OCI-LY1 (cell line): Measurements from ENCODE around the gene MCCC2.

Source experiments
- H2AFZ ChIP-seq: fragments of 200-600 bp; sonication (generic), shearing (Covaris generic); 2 replicates; pipeline ENCODE4 v1.6.0; 2014; ENCODE audit warnings: antibody characterized with exemption, mild to moderate bottlenecking, low read length
- H3F3A ChIP-seq: fragments of 200-600 bp; sonication (generic), shearing (Covaris generic); 2 replicates; pipeline ENCODE4 v1.6.0; 2014; ENCODE audit warnings: mild to moderate bottlenecking, antibody characterized with exemption, low read length, moderate library complexity; ENCODE audit not compliant: insufficient read depth
- H3K27ac ChIP-seq: fragments of 200-600 bp; sonication (generic); 2 replicates; pipeline ENCODE4 v1.5.1; 2014; ENCODE audit warnings: low read length, mixed run types, mild to moderate bottlenecking, low read depth; ENCODE audit not compliant: poor library complexity, severe bottlenecking
- H3K27me3 ChIP-seq: fragments of 200-600 bp; sonication (generic); 2 replicates; pipeline ENCODE4 v1.6.0; 2014; ENCODE audit warnings: antibody characterized with exemption, mild to moderate bottlenecking, low read length, moderate library complexity; ENCODE audit not compliant: insufficient read depth
- H3K36me3 ChIP-seq: fragments of 200-600 bp; sonication (generic); 2 replicates; pipeline ENCODE4 v1.6.1; 2014; ENCODE audit warnings: mild to moderate bottlenecking, antibody characterized with exemption, low read length, moderate library complexity, mixed read lengths; ENCODE audit not compliant: insufficient read depth
- H3K4me1 ChIP-seq: fragments of 200-600 bp; sonication (generic); 2 replicates; pipeline ENCODE4 v1.5.1; 2014; ENCODE audit warnings: mild to moderate bottlenecking, low read length, moderate library complexity; ENCODE audit not compliant: insufficient read depth, severe bottlenecking
- H3K4me2 ChIP-seq: fragments of 200-600 bp; sonication (generic), shearing (Covaris generic); 2 replicates; pipeline ENCODE4 v1.6.1; 2014; ENCODE audit warnings: low read length
- H3K4me3 ChIP-seq: fragments of 200-600 bp; sonication (generic); 2 replicates; pipeline ENCODE4 v1.5.1; 2014; ENCODE audit warnings: low read length, low read depth, mild to moderate bottlenecking, mixed read lengths; ENCODE audit not compliant: poor library complexity, severe bottlenecking
- H3K79me2 ChIP-seq: fragments of 200-600 bp; shearing (Covaris generic); 2 replicates; pipeline ENCODE4 v1.6.1; 2016; ENCODE audit warnings: mixed run types, low read length, mixed read lengths; ENCODE audit not compliant: insufficient read depth
- H3K9ac ChIP-seq: fragments of 200-600 bp; sonication (generic), shearing (Covaris generic); 2 replicates; pipeline ENCODE4 v1.6.1; 2014; ENCODE audit warnings: mild to moderate bottlenecking, low read length, mixed read lengths
- H3K9me2 ChIP-seq: fragments of 200-600 bp; sonication (generic), shearing (Covaris generic); 2 replicates; pipeline ENCODE4 v1.6.1; 2014; ENCODE audit warnings: low read depth, mild to moderate bottlenecking, low read length, mixed read lengths
- H3K9me3 ChIP-seq: fragments of 200-600 bp; shearing (Covaris generic); 2 replicates; pipeline ENCODE4 v1.6.1; 2014; ENCODE audit warnings: low read length, mixed read lengths
- H4K20me1 ChIP-seq: fragments of 200-600 bp; sonication (generic), shearing (Covaris generic); 2 replicates; pipeline ENCODE4 v1.6.0; 2016; ENCODE audit warnings: mild to moderate bottlenecking, low read length; ENCODE audit not compliant: insufficient read depth
- CTCF ChIP-seq: fragments of 200-600 bp; sonication (generic), shearing (Covaris generic); IDR thresholded peaks from 2 replicates; pipeline ENCODE4 v1.5.1; 2017; ENCODE audit warnings: mild to moderate bottlenecking, antibody characterized with exemption, low read length, moderate library complexity, mixed read lengths
- EZH2 ChIP-seq: fragments of 200-600 bp; sonication (generic), shearing (Covaris generic); IDR thresholded peaks from 2 replicates; pipeline ENCODE4 v1.8.0; 2017; ENCODE audit warnings: borderline replicate concordance, mixed run types, mild to moderate bottlenecking, antibody characterized with exemption, low read length, moderate library complexity, mixed read lengths

The MCCC2 gene

GRCh38 chr5:71651579-71651978 is 64.4 kb downstream of the MCCC2 start:
- no peaks in the 10 kb centered on the region for H3K27me3 ChIP-seq
- no peak overlapping the region for H2AFZ ChIP-seq
- no peak overlapping the region for H3K4me3 ChIP-seq
- no peaks in the 10 kb centered on the region for H3K79me2 ChIP-seq
- H3K9me2 ChIP-seq: no peaks in the 10 kb centered on the region
- H4K20me1 ChIP-seq: no peaks in the 10 kb centered on the region
- no peaks in the 10 kb centered on the region for H3K9me3 ChIP-seq
- H3K36me3 ChIP-seq: peaks cover 59% of the 10 kb centered on the region
- no peak overlapping the region for H3K27ac ChIP-seq
- H3K4me1 ChIP-seq: no peaks in the 10 kb centered on the region
- H3K4me2 ChIP-seq: no peak overlapping the region
- H3K9ac ChIP-seq: no peak overlapping the region
- no peaks in the 10 kb centered on the region for H3F3A ChIP-seq
- TF ChIP-seq CTCF: no peak
- TF ChIP-seq EZH2: no peak

- Histone ChIP-seq H3K79me2 (no peaks in the 10 kb centered on the region), H3K9me2 (no peaks in the 10 kb centered on the region), H3K9ac (no peak overlapping the region), H3K27ac (no peak overlapping the region), H2AFZ (no peak overlapping the region), H3K4me1 (no peaks in the 10 kb centered on the region), H3K9me3 (no peaks in the 10 kb centered on the region), H3F3A (no peaks in the 10 kb centered on the region), H4K20me1 (no peaks in the 10 kb centered on the region), H3K4me3 (no peak overlapping the region), H3K27me3 (no peaks in the 10 kb centered on the region), H3K36me3 (peaks cover 64% of the 10 kb centered on the region), H3K4me2 (no peak overlapping the region)
- TF ChIP-seq EZH2 (no peak), CTCF (no peak)
These were observed 65.2 kb downstream of the MCCC2 start for GRCh38 chr5:71652349-71652748.

- no peaks in the 10 kb centered on the region for H3F3A ChIP-seq
- H3K27me3 ChIP-seq: no peaks in the 10 kb centered on the region
- H3K36me3 ChIP-seq: peaks cover 70% of the 10 kb centered on the region
- no peak overlapping the region for H3K4me2 ChIP-seq
- H3K79me2 ChIP-seq: no peaks in the 10 kb centered on the region
- H4K20me1 ChIP-seq: no peaks in the 10 kb centered on the region
- no peak overlapping the region for H2AFZ ChIP-seq
- H3K4me3 ChIP-seq: no peak overlapping the region
- H3K9me2 ChIP-seq: no peaks in the 10 kb centered on the region
- no peaks in the 10 kb centered on the region for H3K4me1 ChIP-seq
- no peaks in the 10 kb centered on the region for H3K9me3 ChIP-seq
- H3K9ac ChIP-seq: no peak overlapping the region
- TF ChIP-seq CTCF: no peak
- no peak for TF ChIP-seq EZH2
- no peak overlapping the region for H3K27ac ChIP-seq
These were observed 65.8 kb downstream of the MCCC2 start for GRCh38 chr5:71652803-71653543.
